NK-92 (cell line): Measurements from ENCODE around the gene LPAR1.

Experiments
- DNase-seq: peaks from one replicate; lab custom pipeline; 2025; ENCODE audit not compliant: unreplicated experiment; lab: John Stamatoyannopoulos, UW

Gene LPAR1

DNA sequence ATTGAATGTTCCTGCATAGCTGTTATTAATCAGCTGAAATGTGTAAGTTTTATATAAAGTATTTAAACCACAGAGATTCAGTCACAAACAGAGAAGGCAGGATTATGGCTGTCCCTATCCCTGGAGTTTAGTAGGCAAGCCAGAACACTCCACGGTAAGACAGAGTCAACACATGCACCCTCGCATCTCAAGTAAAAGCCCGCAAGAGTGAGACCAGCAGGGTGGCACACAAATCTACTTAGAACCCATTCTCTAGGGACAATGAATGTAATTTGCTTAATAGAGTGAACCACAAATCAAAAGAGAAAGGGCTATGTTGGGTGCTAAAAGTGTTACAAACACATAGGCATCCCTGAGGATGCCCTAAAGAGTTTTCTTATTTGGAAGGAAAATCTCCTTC, 35.1 kb downstream of the LPAR1 start:
- DNase-seq: no peak

DNA sequence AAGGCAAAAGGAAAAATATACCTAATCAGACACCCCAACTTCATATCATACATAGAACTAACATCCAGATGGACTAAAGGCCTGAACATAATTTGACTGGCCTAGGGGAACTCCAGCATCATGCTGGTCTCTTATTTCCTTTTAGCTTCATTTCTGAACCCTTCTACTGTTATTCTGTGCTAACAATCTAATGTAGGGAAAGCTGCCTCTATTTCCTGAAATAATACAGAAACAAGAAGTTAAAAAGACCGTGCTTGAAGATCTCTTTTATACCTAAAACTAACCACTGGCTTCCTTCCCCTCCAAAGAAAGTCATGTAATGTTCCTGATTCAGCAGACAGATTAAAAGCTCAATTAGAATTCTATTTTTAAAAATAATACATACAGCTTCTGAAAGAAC, 36.7 kb downstream of the LPAR1 start:
- no peak for DNase-seq

DNA sequence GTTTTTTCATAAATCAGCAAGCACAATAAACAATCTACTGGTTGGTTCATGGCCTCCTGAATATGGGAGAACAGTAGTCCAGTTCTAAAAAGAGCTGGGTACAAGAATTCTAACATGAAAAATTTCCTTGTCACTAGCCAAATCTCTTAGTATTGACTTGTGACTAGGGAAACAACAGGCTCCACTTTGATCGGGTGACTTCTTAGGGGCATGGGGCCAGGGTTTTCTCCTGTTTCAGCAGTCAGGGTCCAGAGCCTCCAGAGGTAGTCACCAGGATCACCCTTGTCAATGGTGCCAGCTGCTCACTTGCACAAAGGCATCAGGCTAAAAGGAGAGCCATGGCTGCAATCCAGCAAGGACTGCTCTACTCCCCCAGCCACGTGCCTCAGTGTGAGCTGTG, 38.1 kb downstream of the LPAR1 start:
- no peak for DNase-seq

DNA sequence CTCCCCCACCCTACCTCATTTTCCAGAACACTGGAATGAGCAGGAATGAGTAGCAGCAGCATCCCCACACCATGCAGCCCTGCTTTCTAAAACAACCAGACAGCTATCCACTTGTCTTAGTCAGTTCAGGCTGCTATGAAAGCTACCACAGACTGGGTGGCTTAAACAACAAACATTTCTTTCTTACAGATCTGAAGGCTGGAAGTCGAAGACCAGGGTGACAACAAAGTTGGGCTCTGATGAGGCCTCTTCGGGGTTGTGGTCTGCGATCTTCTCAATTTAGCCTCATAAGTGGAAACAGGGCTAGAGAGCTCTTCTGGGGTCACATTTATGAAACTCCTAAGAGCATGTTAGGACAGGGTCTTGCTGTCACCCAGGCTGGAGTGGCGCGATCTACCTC, 38.9 kb downstream of the LPAR1 start:
- DNase-seq: no peak

DNA sequence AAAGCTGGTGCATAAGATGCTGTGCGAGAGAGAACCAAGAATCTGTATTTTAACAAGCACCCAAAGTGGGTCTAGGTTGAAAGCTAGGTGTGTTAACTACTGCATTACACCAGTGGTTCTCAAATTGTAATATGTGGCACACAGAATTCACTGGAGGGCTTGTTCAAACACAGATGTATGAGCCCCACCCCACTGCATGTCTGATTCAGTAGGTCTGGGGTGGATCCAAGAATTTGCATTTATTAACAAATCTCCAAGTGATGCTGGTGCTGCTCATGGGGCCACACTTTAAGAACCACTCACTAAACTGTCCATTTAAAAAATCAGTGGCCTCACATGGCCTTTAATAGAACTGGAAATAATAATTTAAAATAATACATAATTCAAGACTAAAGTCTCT, 40.4 kb downstream of the LPAR1 start:
- DNase-seq: no peak

DNA sequence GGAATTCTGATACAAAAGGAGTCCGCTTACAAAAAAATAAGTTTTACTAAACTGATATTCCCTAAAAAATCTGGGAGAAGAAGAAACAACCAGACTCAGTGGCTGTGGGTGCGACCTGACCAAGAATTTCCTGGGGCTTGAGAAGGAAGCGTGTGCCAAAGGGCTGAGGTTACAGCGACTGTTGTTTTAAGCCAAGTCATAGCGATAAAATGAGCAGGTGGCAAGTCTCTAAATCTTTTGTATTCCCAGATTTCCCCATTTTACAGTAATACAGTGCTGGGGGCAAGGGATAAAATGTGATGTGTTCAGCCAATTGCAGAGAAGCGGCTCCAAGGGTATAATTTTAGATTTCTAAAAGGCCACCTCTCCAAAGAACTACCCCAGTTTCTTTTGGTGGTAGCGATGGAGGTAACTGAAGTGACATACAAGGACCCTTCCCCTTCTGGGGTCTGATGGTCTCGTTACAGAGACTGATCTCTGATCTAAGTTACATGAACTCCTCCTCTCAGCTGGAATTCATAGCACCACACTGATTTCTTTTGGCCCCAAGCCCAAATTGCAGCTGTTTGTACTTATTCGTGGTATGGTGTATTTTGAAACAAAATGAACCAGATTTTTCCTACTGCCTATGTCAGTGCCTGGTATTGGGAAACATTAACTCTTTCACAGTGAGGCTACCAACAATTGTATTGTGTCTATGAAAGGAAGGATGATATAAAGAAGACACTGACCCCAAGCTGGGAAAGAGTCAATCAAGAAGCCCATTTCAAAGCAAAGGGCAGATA, 41.6 kb downstream of the LPAR1 start:
- DNase-seq: no peak

DNA sequence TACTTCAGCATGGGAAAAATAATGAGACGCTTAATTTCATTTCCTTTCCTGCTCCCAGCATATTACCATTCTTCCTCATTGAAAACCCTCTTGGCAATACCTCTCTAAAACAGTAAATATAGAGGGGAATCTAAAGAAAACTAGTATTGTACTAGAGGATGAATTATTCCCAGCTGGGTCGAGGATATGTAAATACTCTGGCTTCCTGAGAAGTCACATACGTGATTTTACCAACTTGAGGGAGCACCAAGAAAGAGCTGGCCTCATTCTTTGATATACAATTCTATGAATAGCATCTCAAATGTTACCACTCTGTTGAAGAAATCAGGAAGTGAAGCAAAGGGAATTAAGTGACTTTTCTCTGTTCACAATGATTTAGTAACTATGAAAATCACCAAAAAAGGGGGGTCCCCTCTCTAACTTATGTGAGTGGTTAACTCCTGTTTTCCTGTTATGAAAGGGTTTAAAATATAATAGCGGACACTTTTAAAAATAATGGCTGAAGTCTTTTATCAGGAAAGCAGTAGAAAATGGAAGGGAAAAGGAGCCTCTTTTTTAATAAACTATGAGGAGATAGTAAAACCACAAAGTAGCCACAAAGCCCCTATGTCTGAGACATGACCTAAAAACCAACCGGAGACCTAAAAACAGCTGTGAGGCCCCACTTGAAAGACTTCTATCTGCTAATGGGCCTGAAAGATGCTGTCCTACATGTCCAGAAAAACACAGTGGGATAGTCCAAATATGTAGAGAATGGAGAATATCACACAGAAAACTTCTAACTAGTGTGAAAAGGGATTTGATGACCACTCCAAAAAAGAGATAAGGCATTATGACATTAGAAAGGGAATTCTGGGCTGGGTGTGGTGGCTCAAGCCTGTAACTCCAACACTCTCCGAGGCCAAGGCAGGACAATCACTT, 42.6 kb downstream of the LPAR1 start:
- DNase-seq: no peak

DNA sequence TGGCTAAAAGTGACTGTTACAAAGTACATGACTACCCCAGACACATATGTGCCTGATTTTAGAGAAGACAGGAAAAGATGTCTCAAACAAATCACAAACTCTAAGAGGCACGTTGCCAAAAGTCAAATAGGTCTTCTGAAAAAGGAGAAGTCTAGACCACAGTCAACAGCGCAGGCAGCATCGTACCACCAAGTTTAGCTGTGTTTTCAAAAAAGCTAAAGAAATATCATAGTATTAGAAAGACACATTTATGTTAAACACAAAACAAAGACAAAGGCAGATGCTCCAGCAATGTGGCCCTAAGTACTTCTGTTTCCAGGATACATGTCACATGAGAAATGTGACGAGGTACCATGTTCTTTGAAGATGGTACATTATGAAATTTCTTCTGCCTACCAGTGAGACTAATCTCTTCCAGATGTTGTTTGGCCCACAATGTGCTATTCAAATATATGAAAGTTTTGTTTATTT, 43.5 kb downstream of the LPAR1 start:
- DNase-seq: no peak

DNA sequence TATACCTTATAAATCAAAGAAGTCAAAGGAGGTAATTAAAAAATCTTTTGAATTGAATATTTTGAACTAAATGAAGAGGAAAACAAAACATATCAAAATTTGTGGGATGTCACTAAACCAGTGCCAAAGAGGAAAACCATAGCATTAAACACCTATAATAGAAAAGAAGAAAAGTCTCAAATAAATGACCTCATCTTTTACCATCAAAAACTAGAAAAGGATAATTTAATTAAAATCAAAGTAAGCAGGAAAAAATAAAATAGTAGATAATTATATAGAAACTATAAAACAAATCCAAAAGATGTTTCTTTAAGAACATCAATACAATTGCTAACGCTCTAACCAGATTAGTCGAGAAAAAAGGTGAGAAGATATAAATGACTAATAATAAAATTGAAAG, 47.8 kb downstream of the LPAR1 start:
- DNase-seq: no peak

DNA sequence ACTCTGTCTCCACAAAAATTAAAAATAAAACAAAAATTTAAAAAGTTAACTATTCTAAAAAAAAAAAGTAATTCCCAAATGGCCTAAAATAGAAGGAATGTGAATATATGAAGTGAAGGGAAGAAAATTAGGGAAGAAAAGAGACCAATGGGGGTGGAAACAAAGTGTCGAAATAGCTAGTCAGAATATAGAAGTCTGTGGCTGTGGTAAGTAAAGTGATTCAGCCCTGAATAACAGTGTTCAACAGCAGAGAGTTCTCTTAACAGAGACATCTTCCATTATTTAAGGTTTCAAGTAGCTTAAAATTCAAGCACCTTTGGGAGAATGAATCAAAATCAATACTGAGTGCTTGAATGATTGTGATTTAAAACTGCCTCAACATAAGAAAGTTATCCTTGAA, 51.7 kb downstream of the LPAR1 start:
- DNase-seq: no peak

DNA sequence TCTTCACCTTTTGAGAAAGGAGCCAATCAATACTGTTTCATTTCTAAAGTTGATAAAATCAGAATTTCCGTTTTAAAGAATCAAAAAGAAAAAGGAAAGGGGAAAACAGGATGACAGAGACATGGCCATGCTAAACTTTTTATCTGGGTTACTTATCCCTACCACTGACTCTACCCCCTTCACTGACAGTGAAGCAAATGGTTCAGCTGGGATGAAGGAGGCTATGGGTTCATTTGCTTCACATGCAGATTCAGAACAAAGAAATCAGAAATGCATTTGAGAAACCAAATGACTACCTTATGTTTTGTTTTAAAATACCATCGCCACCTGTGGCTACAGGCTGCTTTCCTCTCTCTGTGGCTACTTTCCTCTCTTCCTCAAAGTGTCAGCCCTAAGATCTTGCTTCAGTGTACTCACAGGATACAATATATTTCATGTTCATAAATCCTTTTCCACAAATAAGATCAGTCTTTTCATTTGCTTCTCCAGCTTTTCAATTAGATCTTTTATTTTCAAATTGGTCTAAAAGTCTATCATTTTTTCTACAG, 53.3 kb downstream of the LPAR1 start:
- DNase-seq: no peak

DNA sequence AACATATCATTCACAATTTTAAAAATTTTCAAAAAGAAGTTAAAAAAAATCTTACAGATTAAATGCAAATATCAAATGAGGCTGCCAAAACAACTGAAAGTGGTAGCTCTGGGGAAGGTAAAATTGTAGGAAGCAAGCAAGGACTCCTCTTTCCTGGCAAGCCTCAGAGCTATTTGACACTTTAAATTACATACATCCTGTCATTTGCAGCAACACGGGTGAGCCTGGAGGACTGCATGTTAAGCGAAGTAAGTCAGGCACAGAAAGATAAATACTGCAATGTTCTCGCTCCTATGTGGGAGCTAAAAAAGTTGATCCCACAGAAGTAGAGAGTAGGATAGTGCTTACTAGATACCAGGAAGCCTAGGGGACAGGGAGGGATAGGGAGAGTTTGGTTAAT, 58.0 kb downstream of the LPAR1 start:
- DNase-seq: no peak

DNA sequence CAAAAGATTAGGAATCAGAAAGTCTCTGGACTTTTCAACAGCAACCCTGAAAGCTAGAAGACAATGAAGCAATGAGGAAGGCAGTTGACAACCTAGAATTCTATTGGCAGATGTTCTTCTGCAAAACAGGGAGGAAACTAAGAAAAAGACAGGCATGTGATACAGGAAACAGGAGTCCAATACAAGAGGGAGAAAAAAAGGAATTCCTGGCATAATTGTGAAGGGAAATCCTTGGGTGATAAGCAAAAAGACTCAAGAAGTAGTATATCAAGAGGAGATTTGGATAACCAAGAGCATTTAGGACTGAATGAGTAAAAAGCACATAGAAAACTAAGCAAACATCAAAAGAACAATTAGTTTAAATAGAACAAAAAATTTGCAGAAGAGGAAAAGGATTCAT, 58.6 kb downstream of the LPAR1 start:
- DNase-seq: no peak

DNA sequence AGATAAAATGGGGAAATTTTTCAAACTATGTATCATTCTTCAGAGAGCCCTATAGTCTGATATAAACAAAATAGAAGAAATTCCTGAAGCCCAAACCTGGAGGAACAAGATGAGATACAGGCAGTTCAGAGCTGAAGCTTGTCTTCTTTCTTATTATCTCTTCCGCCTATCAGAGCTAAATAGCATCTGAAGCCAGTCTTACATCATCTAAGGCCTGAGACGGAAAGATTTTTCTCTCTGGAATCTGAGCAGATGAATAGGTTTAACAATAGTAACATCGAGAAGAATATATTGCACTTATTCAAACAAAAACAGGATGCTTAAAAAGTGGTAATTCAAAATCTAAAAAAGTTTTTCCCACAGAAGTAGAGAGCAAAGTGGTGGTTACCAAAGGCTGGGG, 59.8 kb downstream of the LPAR1 start:
- DNase-seq: no peak

DNA sequence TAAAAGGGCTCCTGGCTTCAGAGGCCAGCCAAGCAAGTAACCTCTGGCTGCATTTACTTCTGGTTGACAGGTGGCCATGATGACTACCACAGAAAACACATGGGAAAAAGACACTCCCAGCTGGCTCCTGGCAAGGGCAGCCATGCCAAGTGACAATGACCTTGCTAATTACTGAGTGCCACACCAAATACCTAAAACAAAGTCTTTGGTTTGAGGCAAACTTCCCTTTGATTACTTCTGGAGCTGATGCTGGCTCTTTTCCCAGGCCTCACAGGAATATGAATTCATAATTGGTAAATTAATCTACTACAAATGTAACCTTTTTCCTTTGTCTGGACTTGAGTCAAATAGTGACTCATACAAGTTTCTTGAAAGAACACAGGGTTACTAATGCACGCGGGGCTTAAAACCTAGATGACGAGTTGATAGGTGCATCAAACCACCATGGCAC, 61.0 kb downstream of the LPAR1 start:
- no peak for DNase-seq

DNA sequence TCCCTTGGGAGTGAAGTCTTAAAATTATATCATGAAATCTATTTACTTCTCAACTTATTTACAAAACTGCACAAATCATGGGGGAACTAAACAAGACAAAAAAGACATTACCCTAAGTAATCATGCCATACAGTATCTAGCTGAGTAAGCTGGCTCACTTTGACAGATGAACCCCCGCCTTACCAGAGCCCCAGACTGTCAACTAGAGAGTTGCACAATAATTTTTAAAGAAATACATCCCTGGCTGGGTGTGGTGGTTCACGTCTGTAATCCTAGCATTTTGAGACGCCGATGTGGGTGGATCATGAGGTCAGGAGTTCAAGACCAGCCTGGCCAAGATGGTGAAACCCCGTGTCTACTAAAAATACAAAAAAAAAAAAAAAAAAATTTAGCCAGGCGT, 62.3 kb downstream of the LPAR1 start:
- no peak for DNase-seq

DNA sequence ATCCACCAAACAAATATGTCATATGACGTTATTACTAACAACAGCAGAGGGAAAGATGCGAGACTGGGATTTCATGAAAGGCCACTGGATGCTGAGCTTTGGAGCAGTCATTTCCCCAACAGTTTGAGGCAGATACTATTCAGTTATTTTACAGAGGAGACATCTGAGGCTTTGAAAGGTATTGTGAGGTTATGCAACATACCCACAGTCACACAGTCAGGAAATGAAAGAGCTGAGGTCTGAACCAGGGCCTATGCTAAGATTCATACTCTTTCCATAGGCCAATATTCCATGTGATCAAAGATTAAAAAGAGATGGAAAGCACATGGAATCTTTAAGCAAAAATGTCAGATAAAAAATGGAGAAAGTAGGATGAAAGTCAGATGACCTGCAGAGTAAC, 63.0 kb downstream of the LPAR1 start:
- DNase-seq: no peak

DNA sequence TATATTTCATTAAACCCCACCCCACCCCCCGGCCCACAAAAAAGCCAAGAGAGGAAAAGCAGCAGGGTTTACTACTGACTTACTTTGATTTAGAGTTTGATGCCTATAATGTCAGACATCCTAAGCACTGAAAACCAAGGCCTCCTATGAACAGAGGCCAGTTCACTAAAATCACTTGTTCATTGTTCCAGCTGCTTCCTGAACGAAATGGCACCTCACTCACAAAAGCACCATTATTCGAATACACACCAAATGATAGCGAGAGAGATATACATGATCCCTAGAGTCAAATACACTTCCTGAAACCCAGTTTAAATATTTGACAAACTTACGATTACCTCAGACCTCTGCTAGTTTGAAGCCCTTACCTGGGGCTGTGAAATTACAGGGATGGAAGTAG, 66.6 kb downstream of the LPAR1 start:
- no peak for DNase-seq

DNA sequence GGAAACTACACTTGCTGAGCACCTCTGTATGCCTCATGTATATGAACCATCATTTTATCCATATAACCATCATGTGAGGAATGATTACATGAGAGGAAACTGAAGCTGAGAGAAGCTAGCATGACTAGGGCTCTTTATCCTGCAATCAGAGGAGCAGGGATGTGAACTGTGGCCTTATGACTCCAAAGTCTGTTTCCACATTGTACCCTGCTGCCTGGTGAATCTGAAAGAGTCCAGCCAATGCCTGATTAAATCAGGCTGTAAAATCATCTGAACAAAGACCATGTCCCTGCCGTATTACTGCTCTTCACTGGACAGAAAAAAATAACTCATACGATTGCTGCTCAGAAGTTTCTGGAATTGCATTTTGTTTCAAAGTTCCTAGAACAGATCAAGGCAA, 67.0 kb downstream of the LPAR1 start:
- DNase-seq: no peak

DNA sequence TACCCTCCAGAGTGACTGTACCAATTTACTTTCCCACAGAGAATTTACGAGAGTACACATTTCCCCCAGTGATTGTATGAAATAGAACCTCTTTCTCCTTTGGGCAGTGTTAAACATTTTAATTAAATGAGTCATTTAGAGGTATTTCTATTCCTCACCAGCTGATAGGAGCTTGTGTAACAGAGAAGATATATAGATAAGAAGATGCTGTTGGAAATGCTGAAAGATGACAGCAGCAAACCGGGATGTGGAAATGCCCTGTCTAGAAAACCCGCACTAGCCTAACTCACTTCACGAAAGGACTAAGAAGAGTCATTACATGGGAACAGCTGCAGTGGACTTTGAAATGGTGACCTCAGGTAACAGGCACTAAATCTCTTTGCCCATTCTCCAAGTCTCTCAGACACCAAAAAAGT, 68.3 kb downstream of the LPAR1 start:
- DNase-seq: no peak

DNA sequence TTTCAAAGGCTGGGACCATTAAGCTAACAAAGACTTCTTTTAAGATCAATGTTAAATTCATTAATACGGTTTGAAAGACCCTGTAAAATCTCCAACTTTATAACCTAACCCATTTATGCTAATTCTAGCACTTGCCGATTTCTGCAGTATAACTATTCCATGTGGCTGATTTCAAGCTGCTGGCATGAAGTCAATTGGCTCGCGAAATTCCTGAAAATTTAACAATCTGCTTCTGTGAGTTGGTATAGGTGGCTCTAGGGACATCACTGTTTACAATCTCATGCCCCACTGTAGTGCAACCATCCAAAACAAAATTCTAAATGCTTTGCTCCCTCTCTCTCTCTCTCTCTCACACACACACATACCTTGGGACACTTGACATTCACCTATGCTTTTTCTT, 70.2 kb downstream of the LPAR1 start:
- no peak for DNase-seq

DNA sequence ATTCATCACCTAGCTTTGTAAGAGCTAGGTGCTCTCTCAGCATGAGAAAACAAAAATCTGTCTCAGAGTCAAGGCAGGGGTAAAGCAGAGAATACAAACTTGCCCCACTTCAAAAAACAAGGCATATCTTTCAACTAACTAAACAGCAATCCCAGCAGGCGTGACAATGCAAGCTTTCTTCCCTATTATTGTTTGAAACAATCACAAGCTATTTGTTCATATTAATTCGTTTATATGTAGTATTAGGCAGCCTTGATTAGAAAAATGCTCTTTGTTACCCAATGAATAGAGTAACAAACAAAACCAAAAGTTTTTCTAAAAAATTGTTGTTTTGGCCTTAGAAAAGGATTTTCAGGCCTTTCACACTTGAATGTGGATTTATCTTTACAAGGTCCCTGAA, 71.1 kb downstream of the LPAR1 start:
- DNase-seq: no peak
